Mesenchymal stem cell (in vitro differentiated cells and primary cell): Measurements from ENCODE around the gene ARAF.

Experiments used
- DNase-seq: peaks from one replicate; pipeline ENCODE4 v3.0.0-alpha.2; 2013
- H2AFZ ChIP-seq: one replicate; pipeline ENCODE4 v1.6.1; 2013; ENCODE audit warnings: low read depth, mild to moderate bottlenecking, control low read depth, inconsistent platforms, low read length, moderate library complexity
- H2AK5ac ChIP-seq: 2 replicates; pipeline ENCODE4 v1.6.1; 2013; ENCODE audit warnings: low read length, moderate library complexity, mild to moderate bottlenecking, inconsistent platforms; ENCODE audit not compliant: severe bottlenecking
- H2BK120ac ChIP-seq: one replicate; pipeline ENCODE4 v1.6.1; 2013; ENCODE audit warnings: low read depth, mild to moderate bottlenecking, inconsistent platforms, low read length, moderate library complexity
- H2BK12ac ChIP-seq, 2 experiments: one replicate each; pipeline ENCODE4 v1.6.1; 2013; ENCODE audit warnings: inconsistent platforms in 2 of 2, low read length in 2 of 2, mild to moderate bottlenecking in 2 of 2, moderate library complexity in 2 of 2, control low read depth in 1 of 2
- H2BK15ac ChIP-seq: one replicate; pipeline ENCODE4 v1.6.1; 2013; ENCODE audit warnings: mild to moderate bottlenecking, low read depth, inconsistent platforms; ENCODE audit not compliant: poor library complexity, severe bottlenecking
- H2BK5ac ChIP-seq: 2 replicates; pipeline ENCODE4 v1.6.1; 2013; ENCODE audit warnings: low read depth, mild to moderate bottlenecking, low read length, control low read depth, inconsistent platforms; ENCODE audit not compliant: poor library complexity, severe bottlenecking
- H3K14ac ChIP-seq, 2 experiments: one replicate each; pipeline ENCODE4 v1.6.1; 2013; ENCODE audit warnings: inconsistent platforms in 2 of 2, low read length in 2 of 2, control low read depth in 1 of 2, mild to moderate bottlenecking in 1 of 2, moderate library complexity in 1 of 2
- H3K18ac ChIP-seq, 2 experiments: one replicate each; pipeline ENCODE4 v1.6.1; 2013; ENCODE audit warnings: inconsistent platforms in 2 of 2, low read length in 2 of 2, control low read depth in 1 of 2, low read depth in 1 of 2, mild to moderate bottlenecking in 1 of 2
- H3K23ac ChIP-seq, 2 experiments: one replicate each; pipeline ENCODE4 v1.6.1; 2013; ENCODE audit warnings: inconsistent platforms in 2 of 2, low read length in 2 of 2, mild to moderate bottlenecking in 2 of 2, moderate library complexity in 2 of 2, control low read depth in 1 of 2
- H3K27ac ChIP-seq: 2 replicates; pipeline ENCODE4 v1.5.1; 2013; ENCODE audit warnings: mild to moderate bottlenecking, moderate library complexity, low read length, control low read depth, inconsistent platforms; ENCODE audit not compliant: poor library complexity, severe bottlenecking
- H3K27me3 ChIP-seq, 2 experiments: 2 replicates each; pipeline versions ENCODE4 v1.6.1 to v1.7.0; 2013; ENCODE audit warnings: low read length in 2 of 2, mild to moderate bottlenecking in 2 of 2, moderate library complexity in 2 of 2, control low read depth in 1 of 2, inconsistent platforms in 1 of 2; ENCODE audit not compliant: control insufficient read depth in 1 of 2, insufficient read depth in 1 of 2
- H3K36me3 ChIP-seq, 2 experiments: 2 replicates each; pipeline versions ENCODE4 v1.6.1 to v1.7.0; 2013; ENCODE audit warnings: low read length in 2 of 2, control low read depth in 1 of 2, inconsistent platforms in 1 of 2, low read depth in 1 of 2, mild to moderate bottlenecking in 1 of 2; ENCODE audit not compliant: insufficient read depth in 2 of 2, control insufficient read depth in 1 of 2
- H3K4ac ChIP-seq, 2 experiments: one replicate each; pipeline ENCODE4 v1.6.1; 2013; ENCODE audit warnings: inconsistent platforms in 2 of 2, low read length in 2 of 2, mild to moderate bottlenecking in 2 of 2, moderate library complexity in 2 of 2, control low read depth in 1 of 2, low read depth in 1 of 2
- H3K4me1 ChIP-seq: 2 replicates; pipeline ENCODE4 v1.6.1; 2013; ENCODE audit warnings: low read depth, low read length, control low read depth; ENCODE audit not compliant: control insufficient read depth, insufficient read depth
- H3K4me2 ChIP-seq: 2 replicates; pipeline ENCODE4 v1.6.1; 2013; ENCODE audit warnings: low read length, mild to moderate bottlenecking, inconsistent platforms; ENCODE audit not compliant: poor library complexity, severe bottlenecking
- H3K4me3 ChIP-seq, 2 experiments: 2 replicates each; pipeline versions ENCODE4 v1.5.1 to v1.7.0; 2013; ENCODE audit warnings: low read length in 2 of 2, mild to moderate bottlenecking in 2 of 2, control low read depth in 1 of 2, low read depth in 1 of 2; ENCODE audit not compliant: insufficient read depth in 1 of 2
- H3K79me1 ChIP-seq: replicated peaks from 2 replicates; pipeline ENCODE4 v1.6.1; 2013; ENCODE audit warnings: mild to moderate bottlenecking, control low read depth, low read length, inconsistent platforms; ENCODE audit not compliant: poor library complexity, severe bottlenecking
- H3K9ac ChIP-seq: 2 replicates; pipeline ENCODE4 v1.7.0; 2013; ENCODE audit warnings: mild to moderate bottlenecking, low read length, moderate library complexity
- H3K9me3 ChIP-seq: 2 replicates; pipeline ENCODE4 v1.7.0; 2013; ENCODE audit warnings: mild to moderate bottlenecking, low read length; ENCODE audit not compliant: control insufficient read depth
- H4K8ac ChIP-seq: one replicate; pipeline ENCODE4 v1.6.1; 2013; ENCODE audit warnings: inconsistent platforms, mild to moderate bottlenecking, low read length, moderate library complexity
- H4K91ac ChIP-seq: one replicate; pipeline ENCODE4 v1.6.1; 2013; ENCODE audit warnings: mild to moderate bottlenecking, low read length, inconsistent platforms
- WGBS: methylation state at CpG from one replicate; pipeline ENCODE4 v1.1.7; 2013; ENCODE audit warnings: mixed read lengths; 5-methylcytosine and 5-hydroxymethylcytosine counted together

ARAF gene

DNA sequence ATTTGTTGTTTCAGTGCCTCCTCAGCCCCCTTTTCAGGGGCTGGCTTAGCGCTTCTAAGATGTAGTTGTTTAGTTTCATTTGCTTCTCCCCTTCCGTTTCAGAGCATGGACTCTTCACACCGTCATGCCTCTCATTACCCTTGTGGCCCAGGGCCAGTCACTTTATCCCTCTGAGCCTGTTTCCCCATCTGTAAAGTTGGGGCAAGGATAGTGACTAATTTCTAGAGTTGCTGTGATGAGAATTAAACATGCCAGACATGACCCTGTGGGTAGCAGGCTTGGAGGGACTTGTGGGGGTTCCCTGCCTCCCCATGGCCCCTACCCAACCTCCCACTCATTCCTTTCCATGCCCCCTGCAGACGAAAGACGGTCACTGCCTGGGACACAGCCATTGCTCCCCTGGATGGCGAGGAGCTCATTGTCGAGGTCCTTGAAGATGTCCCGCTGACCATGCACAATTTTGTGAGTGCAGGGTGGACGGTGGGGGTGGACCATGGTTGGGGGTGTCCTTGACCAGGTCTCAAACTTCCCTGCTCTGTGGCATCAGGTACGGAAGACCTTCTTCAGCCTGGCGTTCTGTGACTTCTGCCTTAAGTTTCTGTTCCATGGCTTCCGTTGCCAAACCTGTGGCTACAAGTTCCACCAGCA, 3.6 kb downstream of the ARAF start:
- no peak overlapping the region for H4K8ac ChIP-seq
- WGBS: 80% methylated on average over 4 of the region's 12 CpGs

DNA sequence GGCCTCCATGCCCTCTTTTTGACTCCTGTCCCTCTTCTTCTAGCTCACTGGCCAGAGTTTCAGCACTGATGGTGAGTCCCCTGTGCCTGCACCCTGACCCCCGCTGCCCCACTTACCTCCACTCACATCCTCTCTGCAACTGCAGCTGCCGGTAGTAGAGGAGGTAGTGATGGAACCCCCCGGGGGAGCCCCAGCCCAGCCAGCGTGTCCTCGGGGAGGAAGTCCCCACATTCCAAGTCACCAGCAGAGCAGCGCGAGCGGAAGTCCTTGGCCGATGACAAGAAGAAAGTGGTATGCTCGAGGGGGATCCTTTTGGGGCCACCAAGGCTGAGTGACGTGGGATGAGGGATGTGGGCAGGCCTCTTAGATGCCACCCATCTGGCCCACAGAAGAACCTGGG, 5.8 kb downstream of the ARAF start:
- Histone ChIP-seq H3K36me3 (peaks cover 59 to 63% of the 10 kb centered on the region in 2 experiments), H3K4ac (no peak overlapping the region), H2BK15ac (no peak overlapping the region), H2AK5ac (no peak overlapping the region), H3K18ac (no peak overlapping the region), H4K91ac (no peak overlapping the region), H3K9me3 (no peaks in the 10 kb centered on the region), H3K4me3 (no peak overlapping the region), H3K9ac (no peak overlapping the region), H3K27me3 (peaks cover 0 to 3% of the 10 kb centered on the region in 2 experiments), H3K4me2 (no peak overlapping the region), H2BK120ac (no peak overlapping the region), H3K79me1 (peaks cover 19% of the 10 kb centered on the region), H4K8ac (no peak overlapping the region), H2BK12ac (no peak overlapping the region), H3K4me1 (peaks cover 9% of the 10 kb centered on the region), H2BK5ac (no peak overlapping the region), H3K23ac (no peak overlapping the region), H3K14ac (no peak overlapping the region), H2AFZ (no peak overlapping the region), H3K27ac (no peak overlapping the region)
- DNase-seq: no peak
- 97% methylated on average over 11 of the region's 11 CpGs for WGBS

More for the DNA sequence above, 3.6 kb downstream of the ARAF start:
- no peak for DNase-seq
- Histone ChIP-seq H3K36me3 (peaks cover 42 to 48% of the 10 kb centered on the region in 2 experiments), H2AK5ac (no peak overlapping the region), H3K23ac (no peak overlapping the region), H2AFZ (no peak overlapping the region), H3K18ac (no peak overlapping the region), H3K4me3 (no peak overlapping the region), H3K4me1 (peaks cover 10% of the 10 kb centered on the region), H2BK120ac (no peak overlapping the region), H3K9me3 (no peaks in the 10 kb centered on the region), H3K9ac (no peak overlapping the region), H3K14ac (no peak overlapping the region), H2BK5ac (no peak overlapping the region), H4K91ac (no peak overlapping the region), H3K27ac (no peak overlapping the region), H3K27me3 (peaks cover 0 to 3% of the 10 kb centered on the region in 2 experiments), H2BK15ac (no peak overlapping the region), H2BK12ac (no peak overlapping the region), H3K4me2 (no peak overlapping the region), H3K4ac (no peak overlapping the region), H3K79me1 (peaks cover 12% of the 10 kb centered on the region)

- H3K14ac ChIP-seq: no peak overlapping the region
- peaks cover 11% of the 10 kb centered on the region for H3K4me1 ChIP-seq
- H3K27me3 ChIP-seq: peaks cover 0 to 3% of the 10 kb centered on the region in 2 experiments
Observed at GRCh38 chrX:47568656-47569295, 7.8 kb downstream of the ARAF start.

GRCh38 chrX:47570794-47571193, 9.8 kb downstream of the ARAF start:
- 97% methylated on average over 7 of the region's 8 CpGs for WGBS
- Histone ChIP-seq H3K14ac (no peak overlapping the region), H2AFZ (no peak overlapping the region), H2BK5ac (no peak overlapping the region), H2AK5ac (no peak overlapping the region), H3K9ac (no peak overlapping the region), H3K79me1 (peaks cover 17% of the 10 kb centered on the region), H3K4me2 (no peak overlapping the region), H3K9me3 (peaks cover 2% of the 10 kb centered on the region), H3K27ac (no peak overlapping the region), H2BK120ac (no peak overlapping the region), H3K36me3 (peaks cover 39 to 45% of the 10 kb centered on the region in 2 experiments), H4K8ac (no peak overlapping the region), H4K91ac (no peak overlapping the region), H3K4me1 (peaks cover 13% of the 10 kb centered on the region), H3K27me3 (no peaks in the 10 kb centered on the region), H3K4ac (no peak overlapping the region), H3K4me3 (no peak overlapping the region), H2BK15ac (no peak overlapping the region), H2BK12ac (no peak overlapping the region), H3K23ac (no peak overlapping the region), H3K18ac (no peak overlapping the region)
- DNase-seq: no peak

More at GRCh38 chrX:47568656-47569295, 7.8 kb downstream of the ARAF start:
- Histone ChIP-seq H3K4me3 (no peak overlapping the region), H2BK12ac (no peak overlapping the region), H2BK5ac (no peak overlapping the region), H3K9ac (no peak overlapping the region), H2BK15ac (no peak overlapping the region), H2AK5ac (no peak overlapping the region), H3K23ac (no peak overlapping the region), H4K91ac (no peak overlapping the region), H3K18ac (no peak overlapping the region), H4K8ac (no peak overlapping the region), H2AFZ (no peak overlapping the region), H3K27ac (no peak overlapping the region), H3K9me3 (no peaks in the 10 kb centered on the region), H3K4me2 (no peak overlapping the region), H3K79me1 (peaks cover 22% of the 10 kb centered on the region), H3K36me3 (peaks cover 55 to 56% of the 10 kb centered on the region in 2 experiments), H3K4ac (no peak overlapping the region), H2BK120ac (no peak overlapping the region)
- DNase-seq: no peak
- WGBS: 95% methylated on average over 4 of the region's 13 CpGs
